HG03108 (cell line): ENCODE results near the gene XG.
A peak's percentile ranks its signal among the peaks of the same experiment; 100 is the strongest.
"Not testable (repeated sequence)": the region's sequence is repeated elsewhere in the genome, so short reads cannot be mapped to it uniquely, and the experiment has no call there.

Source experiments
- ATAC-seq: cut with Tn5 transposase; IDR thresholded peaks from one replicate; pipeline ENCODE4 v1.9.1; 2021; ENCODE audit warnings: moderate library complexity; ENCODE audit not compliant: unreplicated experiment

The XG gene, protein sequence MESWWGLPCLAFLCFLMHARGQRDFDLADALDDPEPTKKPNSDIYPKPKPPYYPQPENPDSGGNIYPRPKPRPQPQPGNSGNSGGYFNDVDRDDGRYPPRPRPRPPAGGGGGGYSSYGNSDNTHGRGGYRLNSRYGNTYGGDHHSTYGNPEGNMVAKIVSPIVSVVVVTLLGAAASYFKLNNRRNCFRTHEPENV

DNA sequence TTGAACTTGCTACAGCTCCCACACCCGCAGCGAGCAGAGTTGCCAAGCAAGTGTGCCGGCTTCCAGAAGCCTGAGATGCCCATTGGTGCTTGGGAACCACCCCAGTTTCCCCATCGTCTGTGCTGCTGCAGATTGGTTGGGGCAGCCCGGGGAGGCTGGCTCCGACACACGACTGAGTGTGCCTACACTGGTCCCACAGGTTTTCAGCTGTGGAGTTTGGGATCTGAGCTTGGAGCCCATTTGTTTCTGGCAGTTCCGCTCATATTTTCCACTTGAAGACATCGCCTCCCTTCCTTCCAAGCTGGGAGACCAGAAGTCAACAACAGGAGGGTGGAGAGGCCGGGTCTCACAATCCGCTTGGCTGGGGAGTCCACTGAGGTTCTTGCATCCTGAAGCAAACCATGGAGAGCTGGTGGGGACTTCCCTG lies at the start of gene XG:
XG (plus strand) TSS at position 167 of the 427 bp plus-strand sequence; CDS start at position 402, 235 bp downstream.
- ATAC-seq = not testable (repeated sequence)

DNA sequence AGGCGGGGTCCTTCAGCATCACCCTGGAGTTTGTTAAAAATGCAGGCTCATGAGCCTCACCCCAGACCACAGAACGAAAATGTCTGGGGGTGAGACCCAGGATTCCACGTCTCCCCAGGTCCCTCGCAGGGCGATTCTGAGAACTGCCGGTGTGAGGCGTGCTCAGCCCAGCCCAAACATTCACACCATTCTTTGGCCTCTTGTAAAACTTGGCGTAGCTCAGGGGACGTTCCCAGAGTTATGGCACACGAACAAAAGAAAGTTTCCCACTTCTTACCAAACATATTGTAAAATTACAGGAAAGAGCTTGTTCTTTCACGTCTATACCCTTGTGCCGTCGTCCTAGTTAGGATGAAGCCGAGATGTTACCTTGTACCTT lies 47.9 kb upstream of the XG start:
- no peak for ATAC-seq

DNA sequence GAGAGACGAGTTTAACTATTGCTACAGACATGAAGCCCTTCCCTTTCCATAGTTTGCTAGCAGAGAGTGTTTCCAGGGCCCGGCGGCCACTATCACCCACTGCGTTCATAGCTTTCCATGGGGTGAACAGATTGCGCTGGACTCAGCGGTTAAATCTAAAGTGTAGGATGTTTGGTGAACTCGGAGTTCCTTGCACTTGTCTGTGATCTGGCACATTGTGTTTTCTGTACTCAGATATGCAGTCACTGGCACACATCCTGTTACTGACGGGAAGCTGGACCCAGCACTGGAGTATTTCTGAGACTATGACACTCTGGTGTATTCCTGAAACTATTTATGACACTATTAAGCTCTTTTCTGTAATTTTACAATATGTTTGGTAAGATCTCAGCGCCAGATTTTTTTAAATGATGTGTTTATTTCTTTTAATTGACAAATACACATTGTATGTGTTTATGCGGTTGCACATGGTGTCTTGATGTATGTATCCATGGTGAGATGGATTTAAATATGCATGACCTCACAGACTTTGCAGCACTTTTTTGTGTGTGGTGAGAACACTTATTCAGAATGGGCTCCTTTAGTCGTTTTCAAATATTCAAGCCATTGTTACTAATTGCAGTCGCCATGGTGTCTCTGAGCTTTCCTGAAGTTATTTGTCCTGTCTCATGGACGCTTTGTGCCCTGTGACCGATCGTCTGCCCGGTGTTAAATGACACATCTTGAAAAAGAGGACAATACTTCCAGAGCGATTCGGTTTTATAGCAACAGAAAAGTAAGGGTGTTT lies 46.6 kb upstream of the XG start:
- no peak for ATAC-seq

DNA sequence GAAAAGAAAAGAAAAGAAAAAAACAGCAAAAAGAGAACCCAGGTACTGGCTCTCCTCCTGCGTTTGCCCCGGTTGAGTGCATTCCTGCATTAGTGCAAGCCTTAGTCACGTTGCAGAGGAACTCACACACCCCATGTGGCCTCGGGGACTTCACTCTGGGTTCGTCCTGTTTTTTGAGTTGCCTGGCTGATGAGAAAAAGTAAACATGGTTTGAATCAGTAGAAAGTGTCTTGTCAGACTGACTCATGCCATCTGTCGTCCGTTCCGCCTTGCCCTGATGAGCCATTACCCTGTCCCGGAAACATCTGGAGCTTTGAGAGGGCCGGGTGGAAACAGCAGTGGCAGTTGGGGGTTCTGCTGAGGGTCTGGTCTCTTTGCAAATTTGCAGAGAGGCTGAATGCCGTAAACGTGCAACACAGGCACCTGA lies 44.5 kb upstream of the XG start:
- peak; percentile 89 for ATAC-seq

DNA sequence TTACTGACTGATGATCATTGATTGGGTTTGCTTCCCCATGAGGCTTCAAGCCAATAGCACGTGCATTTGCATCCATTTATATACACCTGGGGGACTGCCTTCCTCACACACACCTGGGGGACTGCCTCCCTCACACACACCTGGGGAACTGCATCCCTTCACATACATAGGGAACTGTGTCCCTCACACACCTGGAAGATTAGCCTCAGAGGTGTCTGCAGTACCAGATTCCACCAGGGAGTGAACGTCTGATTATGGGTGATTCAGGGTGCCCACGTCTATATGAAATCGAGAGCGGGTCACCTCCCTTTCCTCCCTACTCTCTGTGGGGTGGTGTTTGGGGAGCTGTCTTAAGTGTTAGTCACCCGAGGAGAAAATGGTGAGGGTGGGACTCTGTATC lies 43.8 kb upstream of the XG start:
- ATAC-seq = no peak

DNA sequence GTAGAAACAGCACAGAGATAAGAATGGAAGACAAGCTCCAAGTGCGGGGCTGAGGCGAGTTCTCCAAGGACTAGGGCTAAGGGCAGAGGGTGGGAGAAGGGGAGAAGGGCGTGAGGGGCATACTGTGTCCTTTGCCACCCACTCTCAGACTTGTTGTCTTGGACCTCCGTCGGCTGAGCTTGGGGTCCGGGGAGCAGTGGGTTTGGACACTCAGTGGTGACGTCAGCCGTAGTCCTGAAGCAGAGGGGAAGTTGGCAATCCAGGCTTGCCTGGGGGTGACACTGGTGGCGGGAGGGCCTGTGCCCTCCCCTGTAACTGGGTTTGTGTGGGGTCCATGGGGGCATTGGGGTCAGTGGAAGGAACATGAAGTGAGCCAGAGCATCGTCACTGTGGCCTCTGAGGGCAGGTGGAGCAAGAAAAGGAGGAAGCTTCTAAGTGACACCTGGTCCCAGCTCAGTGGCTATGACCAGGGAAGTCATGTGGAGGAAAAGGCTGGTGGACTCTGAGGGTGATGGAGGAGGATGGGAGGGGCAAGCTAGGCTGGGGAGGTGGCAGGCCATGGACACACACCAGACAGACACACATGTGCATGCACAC lies 43.1 kb upstream of the XG start:
- peak; percentile 30 for ATAC-seq

DNA sequence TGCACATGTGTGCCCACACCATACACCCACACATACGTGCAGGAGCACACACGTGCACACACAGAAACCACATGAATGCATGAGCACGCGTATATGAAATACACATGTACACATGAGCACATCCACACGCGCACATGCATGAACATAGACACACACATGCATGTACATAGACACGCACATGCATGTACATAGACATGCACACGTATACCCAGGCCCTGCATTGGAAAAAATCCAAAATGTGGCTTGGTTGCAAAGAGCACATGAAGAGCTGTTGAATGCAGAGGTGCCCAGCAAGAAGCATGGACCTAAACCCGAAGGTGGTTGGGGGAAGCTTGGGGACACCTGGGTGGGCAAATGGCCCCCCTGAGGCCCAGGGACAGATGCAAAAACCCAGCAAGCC lies 42.3 kb upstream of the XG start:
- no peak for ATAC-seq

DNA sequence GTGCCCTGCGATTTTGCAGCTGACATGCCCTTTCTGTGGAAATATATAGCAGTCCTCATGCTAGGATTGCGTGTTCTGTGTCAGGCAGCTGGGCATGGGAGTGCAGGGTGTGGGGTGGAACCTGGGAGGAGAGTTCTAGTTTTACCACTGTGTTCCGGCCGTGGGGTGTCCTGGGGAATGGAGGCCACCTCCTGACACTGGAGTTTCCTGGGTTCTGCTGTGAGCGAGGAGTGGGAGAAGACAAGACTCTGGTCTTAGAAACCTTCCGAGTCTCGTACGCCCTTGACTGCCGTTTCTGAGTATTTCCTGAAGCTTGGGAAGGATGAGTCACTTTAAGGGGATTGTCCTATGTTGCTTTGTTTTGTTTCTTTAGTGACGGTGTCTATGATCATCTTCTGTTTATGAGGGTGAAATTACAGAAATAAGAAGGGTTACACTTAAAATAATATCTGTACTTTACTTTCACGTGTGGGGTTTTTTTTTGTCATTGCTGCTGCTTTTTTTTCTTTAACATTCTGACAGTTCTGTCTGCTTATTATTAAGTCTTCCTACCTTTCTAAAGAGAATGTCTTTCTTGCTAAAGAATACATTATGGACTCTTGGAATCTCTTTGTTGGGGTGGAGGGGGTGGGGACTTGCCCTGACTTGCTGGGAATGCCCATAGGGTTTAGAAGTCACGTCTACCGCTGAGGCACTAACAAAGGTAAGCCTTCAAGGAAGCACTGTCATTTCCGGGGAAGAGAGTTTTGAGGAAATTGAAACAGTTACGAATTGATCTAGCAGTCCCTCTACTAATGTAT lies 41.6 kb upstream of the XG start:
- ATAC-seq = no peak

DNA sequence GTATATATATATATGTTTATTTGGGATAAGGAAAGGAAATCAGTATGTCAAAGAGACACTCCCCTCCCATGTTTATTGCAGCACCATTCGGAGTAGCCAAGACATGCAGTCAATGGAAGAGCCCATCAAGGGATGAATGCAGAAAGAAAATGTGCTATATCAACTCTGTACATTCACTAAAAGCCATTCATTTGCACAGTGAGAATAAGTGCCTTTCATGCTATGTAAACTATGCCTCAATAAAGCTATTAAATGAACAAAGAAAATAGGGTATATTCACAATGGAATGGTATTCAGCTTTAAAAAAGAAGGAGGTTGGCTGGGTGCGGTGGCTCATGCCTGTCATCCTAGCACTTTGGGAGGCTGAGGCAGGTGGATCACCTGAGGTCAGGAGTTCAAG lies 40.4 kb upstream of the XG start:
- no peak for ATAC-seq

DNA sequence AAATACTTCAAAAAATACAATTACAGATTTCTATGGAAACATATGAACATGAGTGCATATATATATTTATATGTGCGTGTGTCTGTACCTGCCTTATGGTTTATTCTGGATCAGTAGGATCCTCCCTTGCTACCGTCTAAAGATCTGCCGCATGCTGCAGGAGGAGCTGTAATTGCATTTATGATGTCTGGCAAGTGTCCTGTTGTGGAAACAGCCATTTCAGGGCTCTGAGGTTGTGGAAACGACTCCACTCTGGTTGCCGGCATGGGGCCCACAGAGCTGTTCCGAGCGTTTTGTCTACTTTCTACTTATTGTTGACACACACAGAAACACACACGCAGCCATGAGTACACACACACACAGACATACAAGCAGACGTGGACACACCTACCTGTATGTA lies 39.4 kb upstream of the XG start:
- no peak for ATAC-seq

DNA sequence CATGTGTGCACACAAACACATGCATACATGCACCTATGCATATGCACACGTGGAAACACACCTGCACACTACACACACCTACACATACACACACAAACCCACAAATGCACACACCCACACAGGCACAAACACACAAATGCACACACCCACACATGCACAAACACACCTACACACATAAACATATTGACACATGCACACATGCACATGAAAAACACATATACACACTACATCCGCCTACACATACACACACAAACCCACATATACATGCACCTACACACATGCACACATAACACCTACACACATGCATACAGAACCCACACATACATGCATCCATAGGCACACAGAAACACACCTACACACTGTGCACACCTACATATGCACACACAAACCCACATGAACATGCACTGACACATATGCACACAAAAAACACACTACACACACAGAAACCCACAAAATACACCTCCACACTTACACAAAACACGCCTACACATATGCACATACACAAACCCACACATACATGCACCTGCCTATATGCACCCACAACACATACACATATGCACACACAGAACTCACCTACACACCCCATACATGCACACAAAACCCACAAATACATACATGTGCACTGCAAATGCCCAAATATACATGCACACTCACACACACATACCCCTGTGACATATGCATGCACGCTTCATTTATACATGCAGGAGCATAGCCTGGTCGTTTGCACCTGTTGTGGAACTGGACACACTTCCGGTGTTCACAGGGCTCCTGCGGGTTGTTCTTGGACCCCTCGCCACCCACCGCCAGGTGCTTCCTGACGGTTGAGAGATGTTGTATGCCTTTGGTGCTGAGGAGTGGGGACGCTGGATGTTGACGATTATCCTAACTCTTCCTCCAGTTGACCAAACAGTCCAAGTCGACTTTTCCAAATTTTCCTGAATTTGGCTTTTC lies 38.7 kb upstream of the XG start:
- no peak for ATAC-seq

DNA sequence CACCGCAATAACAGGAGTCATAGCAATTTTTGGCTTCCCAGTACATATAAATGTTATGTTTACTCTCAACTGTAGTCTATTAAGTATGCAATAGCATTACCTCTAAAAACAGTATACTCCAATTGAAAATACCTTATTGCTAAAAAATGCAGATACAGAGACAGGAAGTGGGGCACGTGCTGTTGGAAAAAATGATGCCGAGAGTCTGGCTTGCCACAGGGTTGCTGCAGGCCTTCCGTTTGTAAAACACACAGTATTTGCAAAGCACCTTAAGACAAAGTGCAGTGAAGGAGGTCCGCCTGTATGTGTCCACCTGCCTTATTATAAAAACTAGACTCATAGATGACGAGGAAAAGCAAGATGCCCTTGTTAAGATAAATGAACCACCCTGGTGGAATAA lies 37.3 kb upstream of the XG start:
- ATAC-seq = no peak

DNA sequence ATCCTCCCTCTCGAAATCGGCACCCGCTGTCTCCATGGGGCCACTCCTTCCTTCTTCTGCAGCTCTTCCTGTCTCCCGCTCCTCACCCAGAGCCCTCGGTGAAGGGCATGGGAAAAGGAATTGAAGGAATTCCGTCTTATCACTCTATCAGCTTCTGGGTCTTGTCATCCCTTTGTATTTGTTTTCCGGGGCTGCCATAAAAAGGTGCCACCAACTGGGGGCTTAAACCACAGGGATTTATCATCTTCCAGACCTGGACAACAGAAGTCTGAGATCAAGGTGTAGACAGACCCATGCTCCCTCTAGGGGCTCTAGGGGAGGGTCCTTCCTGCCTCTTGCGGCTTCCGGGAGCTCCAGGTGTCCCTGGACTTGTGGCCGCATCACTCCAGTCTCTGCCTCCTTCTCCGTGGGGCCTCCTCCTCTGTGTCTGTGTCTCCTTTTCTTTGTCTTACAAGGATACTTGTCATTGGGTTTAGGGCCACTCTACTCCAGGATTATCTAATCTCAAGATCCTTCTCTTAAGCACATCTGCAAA lies 36.7 kb upstream of the XG start:
- ATAC-seq = no peak

DNA sequence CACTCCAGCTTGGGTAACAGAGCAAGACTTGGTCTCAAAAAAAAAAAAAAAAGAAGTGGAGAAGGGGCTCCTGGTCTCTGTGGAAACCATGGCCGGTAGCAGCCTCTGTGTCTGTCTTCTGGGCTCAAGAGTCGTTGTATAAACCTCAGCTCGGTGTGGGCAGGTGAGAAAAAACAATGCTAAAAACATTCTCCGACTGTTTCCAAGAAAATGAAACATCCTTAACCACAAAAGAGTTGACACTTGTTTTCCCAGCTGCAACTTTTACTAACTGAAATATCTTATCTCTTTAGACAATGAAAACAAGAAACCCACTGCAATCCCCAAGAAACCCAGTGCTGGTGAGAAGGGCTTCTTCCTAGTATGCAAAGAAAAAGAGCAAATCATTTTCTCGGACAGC lies 34.5 kb upstream of the XG start:
- ATAC-seq = no peak

DNA sequence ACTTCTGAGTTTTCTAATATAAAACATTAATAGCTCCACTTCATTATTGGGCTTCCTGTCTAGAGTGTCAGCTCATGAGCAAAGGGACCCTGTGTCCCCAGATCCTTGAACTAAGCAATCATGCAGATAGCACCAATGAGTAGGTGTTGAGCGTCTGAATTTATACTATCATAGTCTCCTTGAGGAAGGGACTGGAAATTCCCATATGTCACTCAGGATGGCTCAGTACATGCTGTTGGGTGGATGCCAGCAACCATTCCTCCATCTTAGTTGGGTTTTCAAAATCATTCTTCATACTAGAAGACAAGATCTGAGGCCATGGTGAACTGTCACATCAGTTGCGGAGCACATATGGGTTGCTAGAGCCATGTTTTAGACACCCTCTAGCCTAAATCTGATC lies 33.0 kb upstream of the XG start:
- ATAC-seq = no peak

DNA sequence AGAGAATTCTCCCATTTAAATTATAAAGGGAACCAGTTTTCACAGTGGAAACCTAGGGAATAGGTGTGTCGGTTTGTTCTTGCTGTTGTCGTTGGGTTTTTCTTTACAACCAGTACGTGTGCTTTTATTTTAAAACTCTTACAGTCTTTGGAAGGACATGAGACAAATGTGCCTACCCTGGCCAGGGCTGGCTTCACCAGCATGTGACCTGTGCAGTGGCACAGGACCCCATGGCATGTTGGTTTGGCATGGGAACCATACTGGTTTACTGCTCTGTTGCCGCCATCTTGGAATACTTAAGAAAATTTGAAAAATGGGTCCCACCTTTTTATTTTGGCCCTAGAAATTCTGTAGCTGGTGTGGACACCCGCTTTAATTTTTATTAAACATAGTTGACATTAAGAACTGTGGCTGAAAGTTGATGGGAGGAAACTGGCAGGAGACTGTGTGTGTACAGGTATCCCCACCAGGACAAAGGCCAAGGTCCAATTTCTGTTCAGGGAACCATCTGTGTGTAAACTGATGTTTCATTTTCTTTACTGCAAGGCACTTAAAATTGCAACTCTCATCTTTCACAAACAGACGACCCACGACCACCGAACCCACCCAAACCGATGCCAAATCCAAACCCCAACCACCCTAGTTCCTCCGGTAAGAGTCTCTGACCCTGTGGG lies 31.9 kb upstream of the XG start:
- ATAC-seq = no peak

DNA sequence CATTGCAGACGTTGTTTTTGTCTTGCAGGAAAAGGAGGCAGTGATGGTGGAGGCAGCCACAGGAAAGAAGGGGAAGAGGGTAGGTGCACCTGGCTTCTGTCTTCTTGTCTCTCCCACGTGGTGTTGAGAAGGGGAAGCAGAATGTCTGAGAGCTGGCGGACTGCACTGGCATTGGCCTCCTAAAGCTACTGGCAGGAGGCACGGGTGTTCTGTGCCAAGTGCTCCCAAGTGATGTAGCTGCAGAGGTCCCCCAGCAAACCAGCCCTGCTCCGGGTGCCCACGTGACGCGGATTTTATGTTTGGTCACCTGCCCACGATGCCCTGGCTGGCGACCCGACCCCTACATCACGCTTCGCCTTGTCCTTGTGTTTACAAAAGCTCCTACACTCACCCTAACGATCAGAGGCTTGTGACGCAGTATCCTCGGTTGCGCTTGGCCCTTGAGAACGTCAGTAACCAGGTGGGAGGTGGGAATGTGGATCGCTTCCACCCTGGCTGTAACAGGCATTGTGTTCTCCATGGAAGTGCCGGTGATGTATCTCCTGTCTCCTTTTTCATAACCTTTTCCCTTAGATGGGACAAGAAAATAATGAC lies 28.5 kb upstream of the XG start:
- ATAC-seq = no peak

DNA sequence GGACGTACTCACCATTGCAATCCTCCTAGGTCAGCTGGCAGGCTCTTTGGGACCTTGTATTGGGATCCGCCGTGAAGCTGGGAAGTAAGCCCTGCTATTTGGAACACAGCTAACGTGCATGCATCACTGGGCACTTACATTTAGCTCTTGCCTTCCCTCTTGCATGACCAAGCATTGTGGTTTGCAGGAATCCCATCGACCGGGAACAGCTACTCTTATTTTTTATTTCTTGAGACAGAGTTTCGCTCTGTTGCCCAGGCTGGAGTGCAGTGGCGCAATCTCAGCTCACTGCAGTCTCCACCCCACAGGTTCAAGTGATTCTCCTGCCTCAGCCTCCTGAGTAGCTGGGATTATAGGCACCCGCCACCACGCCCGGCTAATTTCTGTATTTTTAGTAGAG lies 24.6 kb upstream of the XG start:
- ATAC-seq = not testable (repeated sequence)

DNA sequence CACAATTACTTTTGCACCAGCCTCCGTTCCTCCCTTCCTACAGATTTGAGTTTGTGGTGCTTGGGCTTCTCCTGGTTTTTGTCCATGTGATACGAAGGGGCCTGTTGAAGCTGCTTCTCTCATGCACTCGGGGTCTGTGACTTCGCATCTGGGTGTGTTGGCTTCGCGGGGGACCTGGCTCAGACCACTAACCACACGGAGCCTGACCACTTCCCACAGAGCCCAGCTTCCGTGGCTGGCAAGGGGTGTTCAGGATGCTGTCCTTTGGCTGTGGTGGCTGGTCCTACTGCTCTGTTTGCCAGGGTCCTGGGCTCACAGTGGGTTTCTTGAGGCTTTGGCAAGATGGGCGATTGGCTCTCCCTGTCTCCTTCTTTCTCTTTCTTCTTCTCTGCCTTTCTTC lies 19.8 kb upstream of the XG start:
- ATAC-seq = no peak
